Testis (tissue), 3 donors: ENCODE data around the gene LDB1. TPM values are rescaled to one million over a fixed set of nuclear protein-coding genes. Genes with fewer than 3 reads are reported as not detected.

Experiments
- DNase-seq: peaks from one replicate; pipeline ENCODE4 v3.0.0-alpha.2; 2019
- H3K27ac ChIP-seq, 2 donors: fragments of 200-600 bp; sonication (generic); one replicate each; pipeline ENCODE4 v1.5.1; 2019
- H3K27me3 ChIP-seq: fragments of 200-600 bp; sonication (generic); one replicate; pipeline ENCODE4 v1.5.1; 2019
- H3K36me3 ChIP-seq: fragments of 200-600 bp; sonication (generic); one replicate; pipeline ENCODE4 v1.5.1; 2017; ENCODE audit warnings: low read depth; ENCODE audit errors: missing control alignments
- H3K4me1 ChIP-seq: fragments of 200-600 bp; sonication (generic); one replicate; pipeline ENCODE4 v1.5.1; 2019
- H3K4me3 ChIP-seq, 2 donors: fragments of 200-600 bp; sonication (generic); one replicate each; pipeline ENCODE4 v1.5.1; 2017 to 2019
- H3K9me3 ChIP-seq: fragments of 200-600 bp; sonication (generic); one replicate; pipeline ENCODE4 v1.5.1; 2017
- POLR2A ChIP-seq: fragments of 450-650 bp; IDR thresholded peaks from one replicate; pipeline ENCODE4 v1.6.1; 2017; ENCODE audit warnings: antibody characterized with exemption, mild to moderate bottlenecking, moderate library complexity
- WGBS, 2 donors: methylation state at CpG; one replicate each; pipeline ENCODE4 v1.1.5; 2018; 5-methylcytosine and 5-hydroxymethylcytosine counted together
- intact Hi-C: fragments of 100-400 bp; cut with DNase I; formaldehyde crosslinking; loops from one replicate; pipeline ENCODE4 v1.15.1; 2023; ENCODE audit warnings: low total_unique reads
- polyA plus RNA-seq: library from polyadenylated mRNA; stranded (reverse); fragments of 350-450 nt; fragmentation: Illumina TruSeq; extraction: RNeasy Lipid Tissue Mini Kit (QIAGEN cat#74804); gene quantifications from one replicate; pipeline ENCODE4 v1.2.3, GENCODE V29; 2014; ENCODE audit warnings: low read depth, low replicate concordance; ENCODE audit not compliant: insufficient read depth
- total RNA-seq, 2 donors: library from RNA; depleted of rRNA; stranded (reverse); fragments of >200 nt; gene quantifications; one replicate each; pipeline ENCODE4 v1.2.3, GENCODE V29; 2016
- TF ChIP-seq, protein P1 (sequence below), 3 experiments: fragments of 450-650 bp in 2 of 3; fragments of 200-600 bp in 1 of 3; sonication (generic) in 1 of 3; IDR thresholded peaks; one replicate each; pipeline ENCODE4 v1.5.1; 2016 to 2019; ENCODE audit warnings: antibody characterized with exemption in 3 of 3, mild to moderate bottlenecking in 2 of 3, moderate library complexity in 1 of 3

The LDB1 gene
- total and polyA plus RNA-seq, 3 donors from 2014 or later = 64.2 to 90.5 (median 80.0) TPM

DNA sequence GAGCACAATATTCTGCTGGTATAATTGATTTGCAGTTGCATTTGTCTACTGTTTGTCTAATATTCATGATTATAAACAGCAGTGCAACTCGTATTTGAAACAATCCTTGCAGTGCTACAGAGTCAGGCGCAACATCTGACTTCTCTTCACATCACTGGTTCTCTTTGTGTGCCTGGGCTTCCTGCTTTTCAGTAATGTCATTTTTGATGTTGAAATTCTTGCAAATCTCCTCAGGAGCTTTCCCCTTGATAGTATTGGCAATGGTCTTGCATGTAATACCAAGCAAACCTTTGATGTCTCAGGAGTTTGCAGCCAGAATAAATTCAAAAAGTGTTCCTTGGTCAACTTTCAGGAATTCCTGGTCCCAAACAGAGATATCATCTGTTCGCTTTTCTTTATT is 34.8 kb downstream of the LDB1 start:
- 84 to 100% methylated on average over 3 of the region's 3 CpGs for WGBS, 2 donors
- Histone ChIP-seq H3K9me3 (no peaks in the 10 kb centered on the region), H3K27ac (no peak overlapping the region), H3K36me3 (no peaks in the 10 kb centered on the region), H3K4me1 (no peaks in the 10 kb centered on the region), H3K4me3 (no peak overlapping the region), H3K27me3 (no peaks in the 10 kb centered on the region)
- TF ChIP-seq, protein P1, sequence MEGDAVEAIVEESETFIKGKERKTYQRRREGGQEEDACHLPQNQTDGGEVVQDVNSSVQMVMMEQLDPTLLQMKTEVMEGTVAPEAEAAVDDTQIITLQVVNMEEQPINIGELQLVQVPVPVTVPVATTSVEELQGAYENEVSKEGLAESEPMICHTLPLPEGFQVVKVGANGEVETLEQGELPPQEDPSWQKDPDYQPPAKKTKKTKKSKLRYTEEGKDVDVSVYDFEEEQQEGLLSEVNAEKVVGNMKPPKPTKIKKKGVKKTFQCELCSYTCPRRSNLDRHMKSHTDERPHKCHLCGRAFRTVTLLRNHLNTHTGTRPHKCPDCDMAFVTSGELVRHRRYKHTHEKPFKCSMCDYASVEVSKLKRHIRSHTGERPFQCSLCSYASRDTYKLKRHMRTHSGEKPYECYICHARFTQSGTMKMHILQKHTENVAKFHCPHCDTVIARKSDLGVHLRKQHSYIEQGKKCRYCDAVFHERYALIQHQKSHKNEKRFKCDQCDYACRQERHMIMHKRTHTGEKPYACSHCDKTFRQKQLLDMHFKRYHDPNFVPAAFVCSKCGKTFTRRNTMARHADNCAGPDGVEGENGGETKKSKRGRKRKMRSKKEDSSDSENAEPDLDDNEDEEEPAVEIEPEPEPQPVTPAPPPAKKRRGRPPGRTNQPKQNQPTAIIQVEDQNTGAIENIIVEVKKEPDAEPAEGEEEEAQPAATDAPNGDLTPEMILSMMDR (IDR thresholded peaks at IDR 0.05) = no peak
- no peak for TF ChIP-seq POLR2A
- no peak for DNase-seq
- intact Hi-C loops = no loop called here

DNA sequence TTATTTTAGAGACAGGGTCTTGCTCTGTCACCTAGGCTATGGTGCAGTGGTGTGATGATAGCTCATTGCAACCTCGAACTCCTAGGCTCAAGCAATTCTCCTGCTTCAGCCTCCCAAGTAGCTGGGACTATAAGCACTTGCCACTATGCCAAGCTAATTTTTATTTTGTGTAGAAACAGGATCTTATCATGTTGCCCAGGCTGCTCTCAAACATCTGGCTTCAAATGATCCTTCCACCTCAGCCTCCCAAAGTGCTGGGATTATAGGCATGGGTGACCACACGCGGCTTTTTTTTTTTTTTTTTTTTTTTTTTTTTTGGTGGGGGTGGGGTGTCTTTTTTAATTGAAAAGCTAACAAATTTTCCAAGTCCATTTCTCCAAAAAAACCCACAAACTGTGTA is 36.6 kb downstream of the LDB1 start:
- DNase-seq = no peak
- TF ChIP-seq, protein P1 (IDR thresholded peaks at IDR 0.05) = no peak
- TF ChIP-seq POLR2A = no peak
- H3K36me3 ChIP-seq = no peaks in the 10 kb centered on the region
- intact Hi-C loops = no loop called here
- H3K27me3 ChIP-seq = no peaks in the 10 kb centered on the region
- no peak overlapping the region for H3K4me3 ChIP-seq
- H3K9me3 ChIP-seq = no peaks in the 10 kb centered on the region
- WGBS, 2 donors = 92 to 98% methylated on average over 3 of the region's 3 CpGs
- H3K4me1 ChIP-seq = no peaks in the 10 kb centered on the region
- H3K27ac ChIP-seq = no peak overlapping the region

DNA sequence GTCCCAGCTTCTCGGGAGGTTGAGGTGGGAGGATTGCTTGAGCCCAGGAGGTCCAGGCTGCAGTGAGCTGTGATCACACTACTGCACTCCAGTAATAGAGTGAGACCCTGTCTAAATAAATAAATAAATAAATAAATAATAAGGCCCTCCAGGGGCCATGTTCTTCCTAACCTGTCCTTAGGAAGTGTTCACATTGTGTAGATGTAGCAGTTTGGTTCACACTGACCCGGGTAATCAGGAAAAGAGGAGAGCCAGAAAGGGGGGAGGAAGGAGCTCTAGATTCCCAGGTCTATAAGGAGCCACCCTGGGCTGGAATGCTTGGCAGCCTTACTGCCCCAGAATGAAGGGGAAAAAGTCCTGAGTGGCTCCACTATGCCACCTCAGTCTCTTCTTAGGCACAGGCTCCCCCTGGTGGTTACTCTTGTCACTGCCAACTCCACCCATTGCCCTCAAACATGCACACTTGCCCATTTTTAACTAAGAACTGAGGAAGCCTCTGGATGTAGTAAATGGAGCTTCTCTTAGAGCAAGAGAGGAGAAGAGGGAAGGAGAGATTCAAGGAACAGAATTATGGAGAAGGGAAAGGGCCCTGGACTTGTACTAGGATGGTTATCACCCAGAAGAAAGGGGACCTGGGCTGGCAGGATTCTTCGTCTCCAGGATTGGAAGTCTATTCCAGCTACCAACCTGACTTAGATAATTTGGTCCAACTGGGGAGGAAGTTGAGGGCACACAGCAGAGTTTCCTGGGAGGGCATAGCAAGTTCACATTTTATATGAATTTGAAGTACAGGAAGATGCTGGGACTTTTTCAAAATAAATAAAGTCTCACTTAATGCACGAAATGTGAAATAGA is 47.3 kb downstream of the LDB1 start:
- intact Hi-C loops = no loop called here
- H3K27ac ChIP-seq = no peak overlapping the region
- TF ChIP-seq POLR2A = no peak
- TF ChIP-seq, protein P1 (IDR thresholded peaks at IDR 0.05) = peak; percentile 72 to 90 (median 87)
- H3K9me3 ChIP-seq = no peaks in the 10 kb centered on the region
- H3K36me3 ChIP-seq = no peaks in the 10 kb centered on the region
- 83 to 88% methylated on average over 4 of the region's 4 CpGs for WGBS, 2 donors
- no peak overlapping the region for H3K4me3 ChIP-seq
- H3K4me1 ChIP-seq = no peaks in the 10 kb centered on the region
- no peaks in the 10 kb centered on the region for H3K27me3 ChIP-seq
- DNase-seq = peak; percentile 91

DNA sequence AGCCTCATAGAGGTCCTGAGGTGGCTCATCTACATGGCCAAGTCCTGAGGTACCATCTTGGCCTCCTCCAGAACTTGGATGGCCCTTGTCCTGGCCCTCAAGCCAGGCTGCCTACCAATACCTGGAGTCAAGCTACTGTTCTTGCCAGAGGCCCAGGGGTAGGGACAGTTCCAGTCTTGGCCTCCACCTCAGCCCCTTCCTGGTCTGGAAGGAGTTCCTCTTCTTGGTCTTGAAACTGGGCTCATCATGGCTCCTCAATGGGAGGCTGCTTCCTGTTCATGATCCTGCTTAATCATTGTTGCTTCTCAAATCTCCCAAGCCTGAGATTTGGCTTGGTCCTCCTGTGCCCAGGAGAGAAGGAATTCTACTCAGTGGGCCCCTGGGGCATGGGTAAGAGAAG is 51.1 kb downstream of the LDB1 start:
- intact Hi-C loops = no loop called here
- Histone ChIP-seq H3K36me3 (no peaks in the 10 kb centered on the region), H3K4me1 (peaks cover 10% of the 10 kb centered on the region), H3K9me3 (no peaks in the 10 kb centered on the region), H3K4me3 (no peak overlapping the region), H3K27ac (no peak overlapping the region), H3K27me3 (no peaks in the 10 kb centered on the region)
- TF ChIP-seq, protein P1 (IDR thresholded peaks at IDR 0.05) = no peak
- TF ChIP-seq POLR2A = no peak
- DNase-seq = no peak

DNA sequence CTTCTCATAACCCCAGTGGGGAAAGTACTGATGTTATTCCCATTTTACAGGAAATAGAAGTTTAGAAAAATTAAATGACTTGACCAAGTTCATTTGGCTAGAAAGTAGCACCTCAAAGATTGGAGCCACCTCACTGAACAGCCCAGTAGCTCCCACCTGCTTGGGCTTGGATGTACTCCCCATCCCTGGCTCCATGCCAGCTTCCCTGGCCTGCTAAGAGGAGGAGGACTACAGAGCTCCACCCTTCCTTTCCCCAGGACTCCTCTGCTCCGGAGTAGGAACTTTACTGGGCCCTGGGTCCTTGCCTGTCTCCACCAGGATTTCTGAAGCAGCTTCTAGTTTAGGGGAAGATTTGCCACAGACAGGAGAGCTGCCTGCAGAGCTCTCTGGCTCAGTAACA is 52.0 kb downstream of the LDB1 start:
- DNase-seq = no peak
- H3K9me3 ChIP-seq = no peaks in the 10 kb centered on the region
- no peaks in the 10 kb centered on the region for H3K36me3 ChIP-seq
- peaks cover 10% of the 10 kb centered on the region for H3K4me1 ChIP-seq
- H3K4me3 ChIP-seq = no peak overlapping the region
- TF ChIP-seq, protein P1 (IDR thresholded peaks at IDR 0.05) = no peak
- no peak for TF ChIP-seq POLR2A
- intact Hi-C loops = no loop called here
- 11 to 57% methylated on average over 1 of the region's 1 CpG for WGBS, 2 donors
- H3K27ac ChIP-seq = no peak overlapping the region
- H3K27me3 ChIP-seq = no peaks in the 10 kb centered on the region
